BE2C (cell line): ENCODE data around the gene ARAP1.

ENCODE experiments used
- DNase-seq: peaks from one replicate; pipeline ENCODE4 v3.0.0-alpha.2; 2020
- H3K27me3 ChIP-seq: fragments of 250-450 bp; sonication (Bioruptor Pico); 2 replicates; pipeline ENCODE4 v1.5.1; 2020; ENCODE audit warnings: mild to moderate bottlenecking
- H3K36me3 ChIP-seq: fragments of 250-450 bp; sonication (Bioruptor Pico); 2 replicates; pipeline ENCODE4 v1.5.1; 2020; ENCODE audit warnings: mild to moderate bottlenecking
- H3K4me1 ChIP-seq: fragments of 250-450 bp; sonication (Bioruptor Pico); 2 replicates; pipeline ENCODE4 v1.5.1; 2020
- H3K4me3 ChIP-seq: 2 replicates; pipeline ENCODE4 v1.5.1; 2011; ENCODE audit warnings: low read depth, low read length
- H3K9me3 ChIP-seq: fragments of 250-450 bp; sonication (Bioruptor Pico); 2 replicates; pipeline ENCODE4 v1.5.1; 2020
- TF ChIP-seq, protein P1 (sequence below): IDR thresholded peaks from 2 replicates; pipeline ENCODE4 v1.5.1; 2012; ENCODE audit warnings: mild to moderate bottlenecking, low read depth, low read length

ARAP1 gene

GRCh38 chr11:72657411-72658100 lies 94.7 kb downstream of the ARAP1 start:
- TF ChIP-seq, protein P1, sequence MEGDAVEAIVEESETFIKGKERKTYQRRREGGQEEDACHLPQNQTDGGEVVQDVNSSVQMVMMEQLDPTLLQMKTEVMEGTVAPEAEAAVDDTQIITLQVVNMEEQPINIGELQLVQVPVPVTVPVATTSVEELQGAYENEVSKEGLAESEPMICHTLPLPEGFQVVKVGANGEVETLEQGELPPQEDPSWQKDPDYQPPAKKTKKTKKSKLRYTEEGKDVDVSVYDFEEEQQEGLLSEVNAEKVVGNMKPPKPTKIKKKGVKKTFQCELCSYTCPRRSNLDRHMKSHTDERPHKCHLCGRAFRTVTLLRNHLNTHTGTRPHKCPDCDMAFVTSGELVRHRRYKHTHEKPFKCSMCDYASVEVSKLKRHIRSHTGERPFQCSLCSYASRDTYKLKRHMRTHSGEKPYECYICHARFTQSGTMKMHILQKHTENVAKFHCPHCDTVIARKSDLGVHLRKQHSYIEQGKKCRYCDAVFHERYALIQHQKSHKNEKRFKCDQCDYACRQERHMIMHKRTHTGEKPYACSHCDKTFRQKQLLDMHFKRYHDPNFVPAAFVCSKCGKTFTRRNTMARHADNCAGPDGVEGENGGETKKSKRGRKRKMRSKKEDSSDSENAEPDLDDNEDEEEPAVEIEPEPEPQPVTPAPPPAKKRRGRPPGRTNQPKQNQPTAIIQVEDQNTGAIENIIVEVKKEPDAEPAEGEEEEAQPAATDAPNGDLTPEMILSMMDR, result no peak
- DNase-seq, result no peak
- H3K4me1 ChIP-seq, result peaks cover 20% of the 10 kb centered on the region
- H3K27me3 ChIP-seq, result no peaks in the 10 kb centered on the region
- no peaks in the 10 kb centered on the region for H3K9me3 ChIP-seq
- peaks cover 54% of the 10 kb centered on the region for H3K36me3 ChIP-seq
- H3K4me3 ChIP-seq, result no peak overlapping the region

GRCh38 chr11:72655896-72656464 lies 96.2 kb downstream of the ARAP1 start:
- H3K4me1 ChIP-seq, result peaks cover 30% of the 10 kb centered on the region
- no peaks in the 10 kb centered on the region for H3K9me3 ChIP-seq
- DNase-seq, result no peak
- peaks cover 50% of the 10 kb centered on the region for H3K36me3 ChIP-seq
- no peak overlapping the region for H3K4me3 ChIP-seq
- TF ChIP-seq, protein P1, result no peak
- no peaks in the 10 kb centered on the region for H3K27me3 ChIP-seq

DNA sequence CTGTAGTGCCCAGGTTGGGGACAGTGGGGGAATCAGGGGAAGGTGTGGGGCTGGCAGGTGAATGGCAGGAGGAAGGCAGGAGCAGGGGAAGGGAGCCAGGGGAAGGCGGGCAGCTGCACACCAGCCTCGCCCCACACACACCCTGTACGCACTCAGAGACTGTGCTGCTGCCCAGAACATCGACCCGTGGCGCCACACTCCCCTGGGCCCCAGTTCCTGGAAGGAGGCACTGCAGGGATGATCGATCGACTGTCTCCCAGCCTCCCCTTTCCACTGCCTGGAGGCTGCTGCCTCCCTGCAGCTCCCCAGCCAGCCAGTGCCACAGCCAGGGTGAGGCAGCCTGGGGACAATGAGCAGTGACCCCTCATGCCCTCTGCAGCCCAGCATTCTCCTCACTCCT lies 97.2 kb downstream of the ARAP1 start:
- TF ChIP-seq, protein P1, result no peak
- no peak overlapping the region for H3K4me3 ChIP-seq
- DNase-seq, result no peak
- no peaks in the 10 kb centered on the region for H3K9me3 ChIP-seq
- H3K4me1 ChIP-seq, result peaks cover 35% of the 10 kb centered on the region
- peaks cover 47% of the 10 kb centered on the region for H3K36me3 ChIP-seq
- no peaks in the 10 kb centered on the region for H3K27me3 ChIP-seq

- Histone ChIP-seq H3K4me3 (no peak overlapping the region), H3K27me3 (no peaks in the 10 kb centered on the region), H3K9me3 (no peaks in the 10 kb centered on the region), H3K4me1 (peaks cover 35% of the 10 kb centered on the region), H3K36me3 (peaks cover 46% of the 10 kb centered on the region)
- TF ChIP-seq, protein P1, result no peak
- no peak for DNase-seq
Observed at GRCh38 chr11:72653649-72654048, 98.6 kb downstream of the ARAP1 start.

GRCh38 chr11:72652873-72653630 lies 99.2 kb downstream of the ARAP1 start:
- H3K36me3 ChIP-seq, result peaks cover 47% of the 10 kb centered on the region
- peaks cover 35% of the 10 kb centered on the region for H3K4me1 ChIP-seq
- TF ChIP-seq, protein P1, result no peak
- peak; percentile 53 for DNase-seq
- H3K27me3 ChIP-seq, result no peaks in the 10 kb centered on the region
- no peaks in the 10 kb centered on the region for H3K9me3 ChIP-seq
- no peak overlapping the region for H3K4me3 ChIP-seq

DNA sequence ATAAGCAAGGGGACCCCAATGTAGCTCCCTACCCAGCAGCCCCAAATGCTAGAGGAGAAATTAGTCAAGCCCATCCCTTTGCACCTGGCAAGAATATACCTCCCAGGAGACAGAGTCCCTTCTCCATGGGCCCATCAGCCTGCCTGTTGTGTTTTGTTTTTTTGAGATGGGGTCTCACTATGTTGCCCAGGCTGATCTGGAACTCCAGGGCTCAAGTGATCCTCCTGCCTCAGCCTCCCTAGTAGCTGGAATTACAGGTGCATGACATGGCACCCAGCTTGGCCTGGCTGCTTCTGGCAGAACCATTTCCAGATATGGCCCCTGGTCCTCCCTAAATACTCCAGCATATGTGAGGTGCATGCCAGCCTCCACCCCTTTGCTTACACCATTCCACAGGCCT lies 100.1 kb downstream of the ARAP1 start:
- Histone ChIP-seq H3K36me3 (peaks cover 53% of the 10 kb centered on the region), H3K4me3 (no peak overlapping the region), H3K9me3 (no peaks in the 10 kb centered on the region), H3K4me1 (peaks cover 35% of the 10 kb centered on the region), H3K27me3 (no peaks in the 10 kb centered on the region)
- TF ChIP-seq, protein P1, result no peak
- DNase-seq, result no peak
